Measurements from ENCODE around the gene ECSCR.
A peak's percentile ranks its signal among the peaks of the same experiment; 100 is the strongest.

ECSCR gene

DNA sequence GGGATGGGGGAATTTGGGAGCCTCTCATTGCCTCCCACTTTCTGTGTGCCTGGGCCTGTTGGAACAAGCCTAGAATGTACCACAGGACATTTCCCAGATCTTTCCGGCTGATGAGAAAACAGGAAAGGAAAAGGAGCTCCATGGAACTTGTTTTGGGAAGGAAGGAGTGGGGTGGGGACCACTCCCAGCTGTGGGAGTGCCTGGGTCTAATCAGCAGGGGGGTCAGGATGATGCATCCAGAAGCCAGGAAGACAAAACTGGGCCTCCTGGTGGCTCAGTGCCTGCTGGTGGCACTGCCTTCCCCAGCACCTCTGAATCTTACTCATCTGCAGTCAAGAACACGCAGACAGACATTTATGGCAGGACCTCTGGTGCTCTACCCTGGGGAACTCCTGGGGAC is 11.0 kb upstream of the ECSCR start:
- no peak for DNase-seq (ENCODE audit: low read depth)

DNA sequence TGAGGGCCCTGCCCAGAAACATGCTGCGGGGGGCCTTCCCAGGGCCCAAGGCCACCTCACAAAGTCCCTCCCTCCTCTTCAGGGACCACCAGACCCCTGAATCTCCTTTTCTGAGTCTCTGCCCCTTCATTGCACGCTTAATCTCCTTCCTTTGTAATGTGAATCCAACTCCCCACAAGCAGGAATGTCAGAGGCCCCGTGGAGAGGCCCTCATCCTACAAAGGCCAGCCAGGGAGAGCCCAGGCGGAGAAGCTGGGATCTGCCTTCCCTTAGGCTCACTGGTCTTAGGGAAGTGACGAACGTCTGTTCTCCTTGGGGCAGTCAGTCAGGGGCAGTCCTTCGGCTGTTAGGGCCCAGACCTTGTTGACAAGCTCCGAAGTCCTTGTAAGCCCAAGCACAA is 10.6 kb upstream of the ECSCR start:
- DNase-seq (ENCODE audit: low read depth) = no peak

- DNase-seq (ENCODE audit: low read depth) = no peak
These were observed 10.0 kb upstream of the ECSCR start for GRCh38 chr5:139472386-139473030.

DNA sequence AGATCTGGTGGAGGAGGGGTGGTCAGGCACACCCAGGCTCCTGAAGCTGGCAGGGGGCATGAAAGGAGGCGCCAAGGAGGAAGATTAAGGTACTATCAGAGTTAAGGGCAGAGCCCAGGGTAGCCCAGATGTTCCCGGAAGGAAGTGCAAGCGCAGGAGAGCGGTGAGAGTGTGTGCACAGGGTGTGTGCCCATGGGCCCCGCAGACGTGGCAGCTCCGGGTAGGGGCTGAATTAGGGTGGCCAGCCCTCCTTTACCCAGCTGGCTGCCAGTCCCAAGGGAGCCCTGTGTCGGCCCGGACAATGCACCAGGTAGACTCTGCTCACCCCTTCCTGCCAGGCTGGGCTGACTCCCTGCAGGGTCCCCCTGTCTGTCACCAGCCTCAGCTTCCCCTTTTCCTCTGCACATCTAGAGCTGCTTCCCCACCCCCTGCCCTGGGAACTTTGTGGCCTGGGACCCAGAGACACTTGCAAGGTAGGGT is 8.3 kb upstream of the ECSCR start, which contains the start of gene SMIM33:
Gene SMIM33 (plus strand): TSS at position 184 of the 480 bp plus-strand sequence. CDS start 118 bp downstream, at position 302.
- DNase-seq (ENCODE audit: low read depth) = no peak

DNA sequence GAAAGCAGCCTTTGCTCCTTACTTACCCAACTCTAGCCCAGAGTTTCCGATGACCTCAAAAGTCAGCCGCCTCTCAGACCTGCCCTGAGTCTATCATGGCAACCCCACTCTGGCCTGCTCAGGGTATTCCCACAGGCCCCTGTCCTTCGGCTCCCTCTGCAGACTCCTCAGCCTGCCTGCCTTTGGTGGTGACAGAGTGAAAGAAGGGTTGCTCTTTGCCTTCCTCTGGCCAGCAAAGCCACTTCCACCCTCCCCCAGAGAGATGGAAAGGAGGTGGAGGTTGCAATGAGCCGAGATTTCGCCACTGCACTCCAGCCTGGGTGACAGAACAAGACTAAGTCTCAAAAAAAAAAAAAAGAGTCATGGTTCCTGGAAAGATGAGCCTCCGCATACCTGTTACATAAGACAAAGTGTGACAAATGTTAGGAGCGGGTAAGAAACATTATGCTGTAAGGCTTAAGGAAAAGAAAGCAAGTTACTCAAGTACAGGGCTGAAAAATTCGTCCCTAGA is 5.9 kb upstream of the ECSCR start:
- DNase-seq (ENCODE audit: low read depth) = no peak

DNA sequence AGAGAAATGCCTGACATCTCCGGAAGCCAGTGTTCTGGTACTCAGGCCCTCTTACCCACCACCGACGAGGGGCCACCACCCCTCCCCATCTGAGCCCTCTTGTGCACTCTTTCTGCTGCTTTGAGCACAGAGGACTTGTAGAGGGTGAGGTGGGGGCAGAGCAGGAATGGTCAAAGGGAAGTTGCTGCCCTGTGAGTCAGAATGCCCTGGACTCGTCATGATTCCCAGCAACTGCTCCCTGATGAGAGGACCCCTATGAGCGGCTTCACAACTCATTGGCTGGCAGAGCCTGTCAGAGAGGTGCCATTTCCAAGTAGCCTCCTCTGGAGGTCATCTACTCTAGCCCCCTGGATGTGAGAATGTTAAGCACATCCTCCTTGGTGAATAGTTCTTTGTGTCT is 845 bp downstream of the ECSCR start:
- DNase-seq (ENCODE audit: low read depth) = no peak

DNA sequence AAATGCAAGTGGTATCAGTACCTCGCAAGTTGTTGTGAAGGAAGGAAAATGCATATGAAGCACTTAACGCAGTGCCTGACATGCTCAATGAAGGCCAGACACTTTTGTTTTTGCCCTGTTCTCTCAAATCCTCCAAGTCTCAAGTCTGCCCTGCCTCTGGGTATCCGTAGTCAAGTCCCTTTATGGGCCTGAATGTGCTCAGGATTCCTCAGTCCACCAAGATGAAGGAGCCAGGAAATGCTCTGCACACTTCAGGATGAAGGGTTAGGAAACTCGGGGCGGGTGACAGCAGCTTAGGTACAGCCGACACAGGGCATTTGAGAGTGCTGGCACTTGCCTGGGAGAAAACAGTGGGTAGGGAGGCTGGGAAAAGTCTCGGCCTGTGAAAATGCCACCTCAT is 1.4 kb downstream of the ECSCR start:
- no peak for DNase-seq (ENCODE audit: low read depth)

GRCh38 chr5:139460455-139460854 is 2.1 kb downstream of the ECSCR start:
- DNase-seq (ENCODE audit: low read depth) = no peak

- peak; percentile 46 for DNase-seq (ENCODE audit: low read depth)
These were observed 3.0 kb downstream of the ECSCR start for GRCh38 chr5:139459451-139459934.

GRCh38 chr5:139458580-139459407 is 3.7 kb downstream of the ECSCR start:
- peak; percentile 66 for DNase-seq (ENCODE audit: low read depth)

GRCh38 chr5:139457653-139458306 is 4.8 kb downstream of the ECSCR start:
- DNase-seq (ENCODE audit: low read depth) = no peak

- DNase-seq (ENCODE audit: low read depth) = no peak
These were observed 5.3 kb downstream of the ECSCR start for GRCh38 chr5:139457241-139457640.

DNA sequence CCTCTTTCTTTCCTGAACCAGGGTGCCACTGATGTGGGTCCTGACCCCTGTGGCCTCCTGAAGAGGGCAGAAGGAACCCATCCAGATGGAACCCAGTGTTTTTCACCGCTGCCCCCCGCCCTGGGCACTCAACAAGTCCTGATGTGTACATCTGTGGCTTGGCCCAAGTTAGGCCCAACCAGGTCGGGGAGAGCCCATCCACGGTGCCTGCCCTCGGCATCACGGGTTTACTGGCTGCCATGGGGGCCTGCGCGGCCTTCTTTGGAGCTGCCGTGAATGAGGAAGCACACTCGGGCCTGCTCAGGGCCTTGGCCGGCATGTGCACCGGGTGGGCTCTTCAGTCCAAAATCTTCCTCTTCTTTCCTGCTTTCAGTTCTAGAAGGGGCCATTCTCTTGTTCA is 5.8 kb downstream of the ECSCR start:
- no peak for DNase-seq (ENCODE audit: low read depth)

DNA sequence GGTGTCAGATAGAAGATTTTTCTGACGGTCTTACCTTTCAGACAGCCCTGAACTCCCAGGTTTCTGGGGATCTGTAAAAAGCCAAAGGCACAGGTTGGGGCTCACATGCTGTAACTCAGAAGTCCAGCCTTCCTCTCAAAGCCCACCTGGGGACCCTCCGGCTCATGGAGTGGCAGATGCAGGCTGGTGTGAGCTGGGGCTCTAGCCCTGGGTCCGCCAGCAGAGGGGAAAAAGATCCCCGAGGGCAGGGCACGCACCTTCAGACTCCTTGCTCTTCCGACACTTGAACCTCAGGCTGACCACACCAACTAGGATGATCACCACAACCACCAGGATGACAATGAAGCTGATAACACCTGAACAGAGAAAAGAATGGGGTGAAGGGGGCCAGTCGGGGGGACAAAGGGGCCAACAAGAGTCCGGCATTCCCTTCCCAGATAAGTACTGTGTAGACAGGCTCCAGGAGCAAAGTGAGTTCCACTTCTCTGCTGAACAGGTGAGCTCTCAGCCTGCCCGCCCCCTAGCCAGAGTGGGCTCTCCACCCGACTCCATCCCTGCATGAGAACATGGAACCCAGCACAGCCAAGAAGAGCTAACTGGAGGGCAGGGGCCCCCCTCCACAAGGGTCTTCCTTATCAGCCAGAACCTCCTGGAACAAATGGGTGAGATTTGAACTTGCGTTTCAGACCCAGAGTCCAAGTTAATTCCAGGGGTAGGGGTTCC is 7.8 kb downstream of the ECSCR start:
- DNase-seq (ENCODE audit: low read depth) = no peak

DNA sequence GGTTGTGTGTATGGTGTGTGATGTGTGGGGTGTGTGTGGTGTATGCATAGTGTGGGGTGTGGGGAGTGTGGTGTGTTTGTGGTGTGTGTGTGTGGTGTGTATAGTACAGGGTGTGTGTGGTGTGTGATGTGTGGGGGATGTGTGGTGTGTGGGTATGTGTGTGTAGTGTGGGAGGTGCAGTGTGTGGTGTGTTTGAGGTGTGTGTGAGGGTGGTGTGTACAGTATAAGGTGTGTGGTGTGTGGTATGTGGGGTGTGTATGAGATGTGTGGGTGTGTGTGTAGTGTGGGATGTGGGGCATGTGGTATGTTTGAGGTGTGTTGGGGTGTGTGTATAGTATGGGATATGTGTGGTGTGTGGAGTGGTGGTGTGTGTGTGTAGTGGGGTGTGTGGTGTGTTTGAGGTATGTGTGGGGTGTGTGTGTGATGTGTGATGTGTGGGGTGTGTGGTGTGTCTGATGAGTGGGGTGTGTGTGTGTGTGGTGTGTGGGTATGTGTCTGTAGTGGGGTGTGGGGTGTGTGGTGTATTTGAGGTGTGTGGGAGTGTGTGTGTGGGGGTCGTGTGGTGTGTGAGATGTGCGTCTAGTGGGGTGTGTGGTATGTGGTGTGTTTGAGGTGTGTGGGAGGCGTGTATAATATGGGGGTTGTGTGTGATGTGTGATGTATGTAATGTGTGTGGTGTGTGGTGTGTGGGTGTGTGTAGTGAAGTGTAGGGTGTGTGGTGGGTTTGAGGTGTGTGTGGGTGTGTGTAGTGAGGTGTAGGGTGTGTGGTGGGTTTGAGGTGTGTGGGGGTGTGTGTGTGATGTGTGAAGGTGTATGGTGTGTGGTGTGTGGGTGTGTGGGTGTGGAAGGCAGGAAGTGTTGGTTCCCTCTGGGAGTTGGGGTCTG is 8.6 kb downstream of the ECSCR start:
- no peak for DNase-seq (ENCODE audit: low read depth)

DNA sequence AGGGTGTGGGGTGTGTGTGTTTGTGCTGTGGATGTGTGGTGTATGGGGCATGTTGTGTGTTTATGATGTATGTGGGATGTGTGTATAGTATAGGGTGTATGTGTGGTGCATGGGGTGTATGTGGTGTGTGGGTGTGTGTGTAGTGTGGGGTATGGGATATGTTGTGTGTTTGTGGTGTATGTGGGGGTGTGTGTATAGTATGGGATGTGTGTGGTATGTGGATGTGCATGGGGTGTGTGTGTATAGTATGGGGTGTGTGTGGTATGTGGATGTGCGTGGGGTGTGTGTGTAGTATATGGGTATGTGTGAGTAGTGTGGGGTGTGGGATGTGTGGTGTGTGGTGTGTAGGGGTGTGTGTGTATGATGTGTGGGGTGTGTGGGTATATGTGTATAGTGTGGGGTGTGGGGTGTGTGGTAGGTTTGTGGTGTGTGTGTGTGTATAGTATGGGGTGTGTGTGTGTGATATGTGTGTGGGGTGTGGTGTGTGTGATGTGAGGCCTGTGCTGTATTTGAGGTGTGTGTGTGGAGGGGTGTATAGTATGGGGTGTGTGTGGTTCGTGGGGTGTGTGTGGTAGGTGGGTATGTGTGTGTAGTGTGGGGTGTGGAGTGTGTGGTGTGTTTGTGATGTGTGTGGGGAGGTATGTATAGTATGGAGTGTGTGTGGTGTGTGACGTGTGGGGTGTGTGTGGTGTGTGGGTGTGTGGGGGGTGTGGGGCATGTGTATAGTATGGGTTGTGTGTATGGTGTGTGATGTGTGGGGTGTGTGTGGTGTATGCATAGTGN is 10.5 kb downstream of the ECSCR start:
- DNase-seq (ENCODE audit: low read depth) = no peak

GRCh38 chr5:139451176-139451575 is 11.4 kb downstream of the ECSCR start:
- DNase-seq (ENCODE audit: low read depth) = no peak

- no peak for DNase-seq (ENCODE audit: low read depth)
These were observed 15.4 kb downstream of the ECSCR start for GRCh38 chr5:139446956-139447779.

Measured in activated T-cell treated with anti-CD3 and anti-CD28 coated beads for 48 hours (primary cell).